HPDE6-E6E7 (cell line): ENCODE data around the gene CHST11.

Source experiments
- DNase-seq: peaks from one replicate; pipeline ENCODE4 v3.0.0; 2011; ENCODE audit warnings: missing footprints; ENCODE audit errors: extremely low spot score

The CHST11 gene

GRCh38 chr12:104673696-104674482 is 217.1 kb downstream of the CHST11 start:
- DNase-seq = no peak

GRCh38 chr12:104676636-104677035 is 219.9 kb downstream of the CHST11 start:
- DNase-seq = no peak

DNA sequence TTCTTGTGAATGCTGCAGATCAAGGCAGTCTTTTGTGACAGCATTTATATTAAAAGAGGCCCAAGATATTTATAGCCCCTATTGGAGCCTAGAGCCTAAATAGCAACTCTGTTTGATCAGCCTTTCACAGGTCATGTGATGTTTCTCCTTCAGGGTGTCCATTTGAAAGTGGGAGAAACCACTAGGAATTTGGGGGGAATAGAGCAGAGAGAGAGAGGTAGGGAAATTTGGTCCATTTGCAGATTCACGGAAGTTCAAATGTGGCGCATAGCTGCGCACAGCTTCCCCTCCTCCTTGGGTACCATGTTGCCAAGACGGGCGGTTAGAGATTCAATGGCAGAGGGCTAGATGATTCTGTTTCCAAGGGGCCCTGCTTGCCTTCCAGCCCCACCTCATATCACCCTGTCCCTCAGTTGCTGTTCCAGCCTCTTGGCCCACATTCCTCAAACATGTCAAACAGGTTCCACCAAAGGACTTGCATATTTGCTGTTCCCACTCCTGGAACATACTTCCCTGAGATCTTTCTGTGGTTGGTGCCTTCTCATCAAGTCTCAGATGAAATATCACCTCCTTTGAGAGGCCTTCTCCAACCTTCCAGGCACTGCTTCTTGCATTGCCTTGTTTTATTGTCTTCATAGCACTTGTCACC is 220.8 kb downstream of the CHST11 start:
- DNase-seq = no peak

DNA sequence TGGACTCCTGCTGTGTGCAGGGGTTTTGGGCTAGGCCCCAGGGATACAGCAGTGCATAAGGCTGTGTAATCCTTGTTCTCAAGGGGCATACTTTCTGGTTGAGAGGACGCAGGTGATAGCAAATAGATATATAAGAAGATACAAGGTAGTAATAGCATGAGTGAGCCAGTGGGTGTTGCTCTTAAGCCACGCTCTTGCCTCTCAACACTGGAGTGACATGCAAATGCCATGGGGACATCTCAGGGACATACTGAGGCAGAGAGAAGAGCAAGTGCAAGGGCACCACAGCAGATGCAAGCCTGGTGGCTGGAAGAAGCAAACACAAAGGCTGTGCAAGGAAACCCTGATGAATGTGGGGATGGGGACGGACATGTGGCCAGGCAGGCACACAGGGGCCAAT is 223.3 kb downstream of the CHST11 start:
- no peak for DNase-seq

- DNase-seq = no peak
Measured at GRCh38 chr12:104680491-104680890, 223.7 kb downstream of the CHST11 start.

- DNase-seq = no peak
Measured at GRCh38 chr12:104681012-104681690, 224.4 kb downstream of the CHST11 start.

GRCh38 chr12:104682790-104683279 is 226.1 kb downstream of the CHST11 start:
- no peak for DNase-seq

GRCh38 chr12:104683831-104684503 is 227.2 kb downstream of the CHST11 start:
- DNase-seq = no peak

GRCh38 chr12:104684884-104685283 is 228.1 kb downstream of the CHST11 start:
- DNase-seq = no peak

- DNase-seq = no peak
Measured at GRCh38 chr12:104685366-104685765, 228.6 kb downstream of the CHST11 start.

DNA sequence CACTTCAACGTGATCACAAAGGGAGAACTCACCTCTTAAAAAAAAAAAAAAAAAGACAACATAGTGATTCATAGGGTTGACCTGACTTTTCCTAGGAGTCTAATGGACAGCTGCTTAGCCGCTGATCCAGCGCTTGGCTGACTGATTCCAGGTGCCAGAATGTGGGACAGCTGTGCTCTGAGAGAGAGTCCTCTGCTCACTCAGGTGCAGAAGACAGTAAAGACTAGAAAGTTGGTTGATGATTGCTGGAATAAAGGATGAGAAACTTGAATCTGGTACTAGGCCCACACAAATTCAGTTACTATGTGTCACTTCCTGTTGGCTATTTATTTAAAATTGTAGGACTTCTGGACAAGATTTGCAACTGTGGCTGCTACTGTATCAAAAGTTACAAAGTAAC is 229.4 kb downstream of the CHST11 start:
- DNase-seq = no peak

GRCh38 chr12:104687823-104688573 is 231.2 kb downstream of the CHST11 start:
- no peak for DNase-seq

- no peak for DNase-seq
Measured at GRCh38 chr12:104689635-104690034, 232.9 kb downstream of the CHST11 start.

GRCh38 chr12:104691721-104692556 is 235.2 kb downstream of the CHST11 start:
- DNase-seq = no peak

- DNase-seq = no peak
Measured at GRCh38 chr12:104692557-104693218, 235.9 kb downstream of the CHST11 start.

- DNase-seq = no peak
Measured at GRCh38 chr12:104693493-104693892, 236.7 kb downstream of the CHST11 start.

- DNase-seq = no peak
Measured at GRCh38 chr12:104694161-104694560, 237.4 kb downstream of the CHST11 start.

DNA sequence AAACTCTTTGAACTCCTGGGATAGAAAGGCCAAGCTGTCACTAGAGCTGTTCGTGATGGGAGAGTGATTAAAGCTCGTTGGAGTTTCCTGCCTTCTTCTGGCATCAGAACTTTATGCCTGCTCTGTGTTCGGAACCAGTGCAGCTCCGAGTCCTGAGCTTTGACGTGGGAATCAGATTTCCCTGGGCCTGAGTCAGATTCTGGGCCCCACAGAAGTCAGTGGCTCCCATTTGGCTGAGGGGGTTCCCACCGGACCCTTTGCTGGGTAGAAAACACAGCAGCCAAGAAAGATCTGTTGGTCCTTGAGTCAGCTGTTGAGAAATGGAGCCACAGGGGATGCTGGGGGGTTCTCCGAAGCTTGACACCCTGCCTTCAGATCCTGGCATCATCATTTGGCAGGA is 238.0 kb downstream of the CHST11 start:
- no peak for DNase-seq

- no peak for DNase-seq
Measured at GRCh38 chr12:104695453-104696148, 238.9 kb downstream of the CHST11 start.
